Stimulated activated CD8-positive, alpha-beta memory T cell treated with anti-CD3 and anti-CD28 coated beads, Interleukin-15, amount 100 ng/mL, for 24 hours (primary cell): ENCODE measurements around the gene BLVRB.

ENCODE experiments used
- DNase-seq: peaks from one replicate; pipeline ENCODE4 v3.0.0-alpha.2; 2020; ENCODE audit warnings: low read depth

The BLVRB gene

DNA sequence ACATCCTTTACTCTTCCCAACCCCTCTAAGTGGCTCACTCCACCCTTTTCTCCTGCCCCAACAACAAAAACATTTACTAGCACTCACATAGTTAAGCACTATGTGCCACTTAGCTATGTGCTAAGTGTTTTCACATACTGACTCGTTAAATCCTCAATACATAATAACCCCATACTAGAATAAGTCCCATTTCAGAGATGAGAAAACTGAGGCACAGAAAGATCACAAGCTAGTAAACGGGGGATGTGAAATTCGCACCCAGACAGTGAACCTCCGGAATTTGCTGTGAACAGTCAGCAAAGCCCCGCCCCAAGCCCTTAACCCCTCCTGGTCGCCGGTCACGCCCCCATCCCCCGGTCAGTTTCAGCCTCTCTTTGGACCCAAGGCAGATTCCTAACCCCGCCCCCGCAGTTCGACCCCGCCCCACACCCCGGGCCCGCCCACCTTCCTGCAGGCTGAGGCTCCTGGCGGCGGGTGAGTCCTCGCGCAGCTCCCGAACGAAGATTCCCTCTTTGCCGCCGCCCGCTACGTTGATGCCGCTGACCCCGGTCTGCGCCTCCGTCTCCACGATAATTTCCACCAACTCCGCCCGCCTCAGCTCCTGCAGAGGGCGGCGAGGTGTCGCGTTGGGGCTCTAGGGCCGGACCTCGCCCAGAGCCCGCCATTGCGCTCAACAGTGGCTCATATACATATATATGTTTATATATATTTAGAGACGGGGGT, 62.1 kb downstream of the BLVRB start:
- peak; percentile 57 for DNase-seq

DNA sequence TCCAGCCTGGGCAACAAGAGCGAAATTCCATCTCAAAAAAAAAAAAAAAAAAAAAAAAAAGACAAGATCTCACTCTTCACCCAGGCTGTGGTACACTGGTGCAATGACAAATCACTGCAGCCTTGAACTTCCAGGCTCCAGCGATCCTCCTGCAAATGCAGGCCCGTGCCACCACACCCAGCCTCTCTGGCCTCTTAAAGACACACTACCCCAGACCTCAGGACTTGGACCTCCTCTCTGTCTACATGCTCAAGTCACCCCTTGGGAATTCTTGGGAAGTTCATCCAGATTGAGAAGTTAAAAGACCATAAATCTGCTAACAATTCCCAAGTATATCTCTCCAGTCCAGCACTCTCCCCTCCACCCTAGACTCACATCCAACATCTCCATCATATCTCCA, 65.0 kb downstream of the BLVRB start:
- DNase-seq = no peak

DNA sequence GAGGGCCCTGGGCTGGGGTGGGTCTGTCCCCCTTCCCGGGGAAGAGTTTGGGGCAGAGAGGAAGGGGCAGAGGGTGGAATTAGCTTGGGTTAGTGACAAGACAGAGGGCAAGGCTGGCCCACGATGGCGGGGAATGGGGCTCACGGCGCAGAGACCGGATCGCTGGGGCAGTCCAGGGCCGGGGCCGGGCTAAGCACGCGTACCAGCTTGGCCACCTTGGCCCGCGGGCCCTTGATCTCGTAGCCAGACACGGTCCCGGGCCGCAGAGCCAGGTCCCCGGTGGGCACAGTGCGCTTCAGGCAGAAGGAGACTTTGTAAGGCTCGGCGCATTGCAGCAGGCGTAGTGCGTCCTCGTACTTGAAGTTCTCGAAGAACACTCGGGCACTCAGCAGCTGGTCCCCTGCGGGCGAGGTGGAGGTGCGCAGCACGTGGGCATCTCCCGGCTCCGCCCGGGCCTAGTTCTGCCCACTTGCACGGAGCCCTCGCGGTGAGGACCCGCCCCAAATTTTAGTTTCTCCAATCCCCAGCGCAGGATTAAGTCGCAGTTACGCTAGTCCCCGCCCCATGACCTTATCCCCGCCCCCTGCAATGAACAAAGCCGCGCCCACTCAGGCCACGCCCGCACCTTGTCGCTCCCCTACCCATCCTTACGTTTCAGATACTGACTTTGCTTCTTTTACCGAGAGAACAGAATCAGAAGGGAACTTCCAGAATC, 67.0 kb downstream of the BLVRB start:
- peak; percentile 21 for DNase-seq
